Right lobe of liver (tissue), 6 donors: ENCODE measurements around the gene EID3. TPM values are rescaled to one million over a fixed set of nuclear protein-coding genes. Genes with fewer than 3 reads are reported as not detected.
"Not testable (repeated sequence)": the region's sequence is repeated elsewhere in the genome, so short reads cannot be mapped to it uniquely, and the experiment has no call there.

Experiments used
- ATAC-seq, 4 donors: fragments of 200-7000 bp; cut with Tn5 transposase; one replicate each; pipeline ENCODE4 v1.9.1; 2020; ENCODE audit warnings: mild to moderate bottlenecking in 4 of 4, moderate library complexity in 4 of 4
- DNase-seq, 3 donors: peaks; one replicate each; pipeline ENCODE4 v3.0.0-alpha.2; 2020
- H3K27ac ChIP-seq, 3 donors: fragments of 200-600 bp; one replicate each; pipeline ENCODE4 v1.8.0; 2022
- H3K27me3 ChIP-seq, 2 donors: fragments of 200-600 bp; one replicate each; pipeline ENCODE4 v1.8.0; 2022
- H3K36me3 ChIP-seq, 4 donors: fragments of 200-600 bp; sonication (generic) in 1 of 4; one replicate each; pipeline versions ENCODE4 v1.5.1 to v1.8.0; 2017 to 2022; ENCODE audit warnings: control low read depth in 1 of 4
- H3K4me1 ChIP-seq, 4 donors: fragments of 200-600 bp; sonication (generic) in 1 of 4; one replicate each; pipeline versions ENCODE4 v1.5.1 to v1.8.0; 2017 to 2022; ENCODE audit warnings: control low read depth in 1 of 4
- H3K4me3 ChIP-seq, 3 donors: fragments of 200-600 bp; one replicate each; pipeline ENCODE4 v1.8.0; 2022
- H3K9me3 ChIP-seq, 4 donors: fragments of 200-600 bp; sonication (generic) in 1 of 4; one replicate each; pipeline versions ENCODE4 v1.5.1 to v1.8.0; 2017 to 2022; ENCODE audit warnings: control low read depth in 1 of 4
- POLR2A ChIP-seq: fragments of 450-650 bp; IDR thresholded peaks from one replicate; pipeline ENCODE4 v1.6.1; 2017; ENCODE audit warnings: antibody characterized with exemption, mild to moderate bottlenecking
- WGBS: methylation state at CpG from one replicate; pipeline ENCODE4 v1.1.6; 2018; ENCODE audit warnings: low coverage, low lambda C conversion rate; ENCODE audit not compliant: insufficient coverage; ENCODE audit errors: missing lambda C conversion rate; 5-methylcytosine and 5-hydroxymethylcytosine counted together
- intact Hi-C, 2 donors: fragments of 100-400 bp; cut with DNase I; formaldehyde crosslinking; loops; one replicate each; pipeline versions ENCODE4 v1.11.2 to v1.14.1; 2022
- total RNA-seq, 6 experiments: library from RNA; depleted of rRNA in 2 of 6; stranded (reverse); fragments of >200 nt in 2 of 6; fragmentation: NEBNext Ultra II Directional in 3 of 6; extraction: Animal tissue kit (Norgen Biotek cat#: 25700) in 3 of 6; gene quantifications; one replicate each; pipeline versions ENCODE4 v1.1.0 to v1.2.4, GENCODE V29; 2016 to 2023
- TF ChIP-seq, protein P1 (sequence below), 4 donors: fragments of 200-600 bp in 3 of 4; fragments of 450-650 bp in 1 of 4; IDR thresholded peaks; one replicate each; pipeline versions ENCODE4 v1.5.1 to v1.8.0; 2016 to 2022; ENCODE audit warnings: antibody characterized with exemption in 4 of 4, mild to moderate bottlenecking in 2 of 4
- donor health status: DM: no; HTN: yes; CAD: no.
- donor health status: DM: no; HTN: no; CAD: no.
- donor health status: DM: no; HTN: no; CAD: no.
- donor health status: DM: no; HTN: yes; CAD: no.
- donor health status: DM: no; HTN: yes; CAD: no.

Gene EID3
- total RNA-seq, 6 experiments from 2014 or later = 1.1 to 7.3 (median 1.4) TPM

DNA sequence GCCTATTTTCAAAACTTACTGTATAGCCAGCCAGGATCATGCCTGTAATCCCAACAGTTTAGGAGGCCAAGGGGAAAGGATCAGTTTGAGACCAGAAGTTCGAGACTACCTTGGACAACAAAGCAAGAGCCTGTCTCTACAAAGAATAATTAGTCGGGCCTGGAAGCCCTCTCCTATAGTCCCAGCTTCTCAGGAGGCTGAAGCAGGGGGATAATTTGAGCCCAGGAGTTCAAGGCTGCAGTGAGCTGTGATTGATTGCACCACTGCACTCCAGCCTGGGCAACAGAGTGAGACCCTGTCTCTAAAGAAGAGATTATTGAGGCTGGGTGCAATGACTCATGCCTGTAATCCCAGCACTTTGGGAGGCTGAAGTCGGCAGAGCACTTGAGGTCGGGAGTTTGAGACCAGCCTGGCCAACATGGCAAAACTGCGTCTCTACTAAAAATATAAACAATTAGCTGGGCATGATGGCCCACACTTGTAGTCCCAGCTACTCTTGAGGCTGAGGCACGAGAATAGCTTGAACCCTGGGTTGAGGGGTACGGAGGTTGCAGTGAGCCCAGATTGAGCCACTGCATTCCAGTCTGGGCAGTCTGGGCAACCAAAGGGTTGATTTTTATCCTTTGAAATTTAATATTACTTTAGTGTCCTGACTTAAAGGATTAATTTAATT, 14.1 kb downstream of the EID3 start:
- Histone ChIP-seq H3K9me3 (no peaks in the 10 kb centered on the region), H3K36me3 (peaks cover 0 to 100% (median 51%) of the 10 kb centered on the region in 4 donors), H3K4me3 (no peak overlapping the region), H3K27ac (no peak overlapping the region), H3K27me3 (no peaks in the 10 kb centered on the region), H3K4me1 (no peaks in the 10 kb centered on the region)
- 90% methylated on average over 3 of the region's 7 CpGs for whole genome bisulfite sequencing
- no peak for TF ChIP-seq POLR2A
- TF ChIP-seq, protein P1, sequence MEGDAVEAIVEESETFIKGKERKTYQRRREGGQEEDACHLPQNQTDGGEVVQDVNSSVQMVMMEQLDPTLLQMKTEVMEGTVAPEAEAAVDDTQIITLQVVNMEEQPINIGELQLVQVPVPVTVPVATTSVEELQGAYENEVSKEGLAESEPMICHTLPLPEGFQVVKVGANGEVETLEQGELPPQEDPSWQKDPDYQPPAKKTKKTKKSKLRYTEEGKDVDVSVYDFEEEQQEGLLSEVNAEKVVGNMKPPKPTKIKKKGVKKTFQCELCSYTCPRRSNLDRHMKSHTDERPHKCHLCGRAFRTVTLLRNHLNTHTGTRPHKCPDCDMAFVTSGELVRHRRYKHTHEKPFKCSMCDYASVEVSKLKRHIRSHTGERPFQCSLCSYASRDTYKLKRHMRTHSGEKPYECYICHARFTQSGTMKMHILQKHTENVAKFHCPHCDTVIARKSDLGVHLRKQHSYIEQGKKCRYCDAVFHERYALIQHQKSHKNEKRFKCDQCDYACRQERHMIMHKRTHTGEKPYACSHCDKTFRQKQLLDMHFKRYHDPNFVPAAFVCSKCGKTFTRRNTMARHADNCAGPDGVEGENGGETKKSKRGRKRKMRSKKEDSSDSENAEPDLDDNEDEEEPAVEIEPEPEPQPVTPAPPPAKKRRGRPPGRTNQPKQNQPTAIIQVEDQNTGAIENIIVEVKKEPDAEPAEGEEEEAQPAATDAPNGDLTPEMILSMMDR (IDR thresholded peaks at IDR 0.05) = no peak
- DNase-seq (no peak), ATAC-seq (no peak)
- intact Hi-C loops = no loop called here

DNA sequence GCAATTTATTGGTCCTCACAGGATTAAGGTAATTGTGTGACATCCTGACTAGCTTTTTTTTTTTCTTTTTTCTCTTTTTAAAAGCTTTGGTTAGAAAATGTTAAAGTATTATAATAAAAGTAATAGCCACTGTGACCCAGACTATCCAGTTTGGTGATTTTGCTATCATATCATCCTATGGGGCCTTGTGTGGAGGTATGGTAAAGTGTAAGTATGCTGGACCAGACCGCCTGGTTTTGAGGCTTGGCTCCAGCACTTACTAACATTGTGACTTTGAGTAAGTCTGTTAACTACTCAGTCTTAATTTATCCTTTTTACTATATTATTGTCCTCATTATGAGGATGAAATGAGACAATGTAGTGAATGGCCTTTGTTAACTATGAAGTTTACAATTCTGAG, 15.5 kb downstream of the EID3 start:
- H3K4me1 ChIP-seq = no peaks in the 10 kb centered on the region
- DNase-seq (no peak), ATAC-seq (no peak)
- H3K27ac ChIP-seq = no peak overlapping the region
- intact Hi-C loops = no loop called here
- 100% methylated on average over 1 of the region's 1 CpG for WGBS
- no peak overlapping the region for H3K4me3 ChIP-seq
- TF ChIP-seq POLR2A = no peak
- TF ChIP-seq, protein P1 (IDR thresholded peaks at IDR 0.05) = no peak
- peaks cover 0 to 86% (median 44%) of the 10 kb centered on the region in 4 donors for H3K36me3 ChIP-seq
- H3K9me3 ChIP-seq = no peaks in the 10 kb centered on the region
- H3K27me3 ChIP-seq = no peaks in the 10 kb centered on the region

DNA sequence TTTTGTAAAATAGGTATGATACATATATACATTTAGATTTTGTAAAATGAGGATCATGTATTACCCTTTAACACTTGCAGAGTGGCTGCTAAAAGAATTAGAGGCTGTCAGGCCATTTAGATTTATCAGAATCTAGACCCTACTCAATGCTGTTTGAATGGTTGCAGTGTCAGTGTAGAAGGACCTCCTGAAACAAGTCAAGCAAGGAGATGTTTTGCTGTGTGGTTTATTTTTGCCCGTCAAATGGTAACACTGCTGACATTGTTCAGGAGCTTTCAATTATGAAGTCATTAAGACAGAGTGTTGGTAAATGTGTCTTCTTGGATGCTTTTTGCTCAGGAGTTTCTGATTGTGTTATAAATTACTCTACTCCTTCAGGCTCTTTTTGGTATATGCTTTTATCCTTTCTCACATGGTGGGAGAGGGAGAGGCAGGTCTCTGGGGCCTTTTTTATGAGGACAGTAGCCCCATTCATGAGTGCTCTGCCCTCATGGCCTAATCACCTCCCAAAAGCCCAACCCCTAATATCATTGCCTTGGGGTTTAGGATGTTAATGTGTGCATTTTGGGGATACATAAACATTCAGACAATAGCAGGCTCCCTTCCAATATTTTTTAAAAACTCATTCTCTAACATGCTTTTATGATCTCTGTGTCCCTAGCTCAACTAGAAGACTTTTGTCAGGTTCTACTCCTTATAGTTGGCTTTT, 16.5 kb downstream of the EID3 start:
- no peaks in the 10 kb centered on the region for H3K9me3 ChIP-seq
- H3K36me3 ChIP-seq = peaks cover 0 to 83% (median 41%) of the 10 kb centered on the region in 4 donors
- no peaks in the 10 kb centered on the region for H3K4me1 ChIP-seq
- H3K4me3 ChIP-seq = no peak overlapping the region
- TF ChIP-seq POLR2A = no peak
- 80% methylated on average over 1 of the region's 1 CpG for WGBS
- intact Hi-C loops = no loop called here
- ATAC-seq (no peak), DNase-seq (no peak)
- no peak overlapping the region for H3K27ac ChIP-seq
- H3K27me3 ChIP-seq = no peaks in the 10 kb centered on the region

DNA sequence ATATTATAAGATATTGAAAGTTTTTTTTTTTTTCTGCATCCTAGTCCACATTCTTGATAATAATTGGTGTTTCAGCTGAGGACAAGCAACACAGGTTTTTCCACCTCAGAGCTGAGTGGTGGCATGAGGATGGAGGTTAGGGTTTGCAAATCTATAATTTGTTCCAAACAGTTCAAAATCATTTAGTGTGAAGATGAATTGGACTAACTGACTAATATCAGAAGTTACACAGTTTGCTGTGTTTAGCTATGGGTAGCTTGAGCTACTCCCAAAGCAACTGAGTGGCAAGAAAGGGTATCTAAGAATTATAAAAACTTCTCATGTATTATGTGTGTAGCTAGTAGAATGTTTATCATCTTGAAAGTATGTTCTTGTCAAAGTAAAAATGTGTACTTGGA, 17.1 kb downstream of the EID3 start:
- H3K27ac ChIP-seq = no peak overlapping the region
- intact Hi-C loops = no loop called here
- H3K4me3 ChIP-seq = no peak overlapping the region
- no peak for TF ChIP-seq POLR2A
- TF ChIP-seq, protein P1 (IDR thresholded peaks at IDR 0.05) = no peak
- DNase-seq = no peak
- no peaks in the 10 kb centered on the region for H3K9me3 ChIP-seq
- no peaks in the 10 kb centered on the region for H3K27me3 ChIP-seq
- H3K4me1 ChIP-seq = no peaks in the 10 kb centered on the region
- ATAC-seq = no peak
- H3K36me3 ChIP-seq = peaks cover 0 to 83% (median 40%) of the 10 kb centered on the region in 4 donors

DNA sequence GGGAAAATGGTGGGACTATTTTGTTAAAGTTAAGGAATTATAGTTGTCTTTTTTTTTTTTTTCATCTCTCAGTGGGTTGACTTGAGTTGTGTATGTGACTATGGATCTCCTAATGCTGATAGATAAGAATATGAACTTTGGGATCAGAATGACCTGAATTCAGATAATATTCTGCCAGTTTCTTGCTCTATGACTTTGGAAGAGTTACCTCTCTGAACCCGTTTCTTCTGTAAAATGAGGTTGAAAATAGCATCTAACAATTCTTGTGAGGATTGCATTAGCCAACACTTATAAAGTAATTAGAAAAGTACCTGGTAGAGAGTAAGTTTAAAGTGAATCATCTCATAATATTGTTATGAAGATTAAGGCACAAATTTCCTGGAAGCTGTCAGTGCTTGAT, 18.4 kb downstream of the EID3 start:
- TF ChIP-seq, protein P1 (IDR thresholded peaks at IDR 0.05) = no peak
- H3K4me1 ChIP-seq = no peaks in the 10 kb centered on the region
- WGBS = 100% methylated on average over 1 of the region's 1 CpG
- DNase-seq (no peak), ATAC-seq (no peak)
- intact Hi-C loops = no loop called here
- H3K4me3 ChIP-seq = no peak overlapping the region
- no peaks in the 10 kb centered on the region for H3K9me3 ChIP-seq
- peaks cover 0 to 83% (median 45%) of the 10 kb centered on the region in 4 donors for H3K36me3 ChIP-seq
- H3K27me3 ChIP-seq = no peaks in the 10 kb centered on the region
- no peak overlapping the region for H3K27ac ChIP-seq

DNA sequence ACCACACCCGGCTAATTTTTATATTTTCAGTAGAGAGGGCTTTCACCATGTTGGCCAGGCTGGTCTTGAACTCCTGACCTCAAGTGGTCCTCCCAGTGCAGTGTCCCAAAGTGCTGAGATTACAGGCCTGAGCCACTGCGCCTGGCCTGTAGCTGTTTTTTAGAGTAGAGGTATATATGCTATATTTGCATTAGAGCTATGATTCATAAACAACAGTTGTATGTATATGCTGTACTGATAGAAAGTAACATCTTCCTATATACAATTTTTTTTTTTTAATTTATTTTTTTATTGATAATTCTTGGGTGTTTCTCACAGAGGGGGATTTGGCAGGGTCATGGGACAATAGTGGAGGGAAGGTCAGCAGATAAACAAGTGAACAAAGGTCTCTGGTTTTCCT, 19.0 kb downstream of the EID3 start:
- intact Hi-C loops = not testable (repeated sequence)
- 100% methylated on average over 1 of the region's 2 CpGs for WGBS

More for the DNA sequence above, 19.0 kb downstream of the EID3 start:
- ATAC-seq, H3K9me3 ChIP-seq, H3K4me1 ChIP-seq, DNase-seq, H3K4me3 ChIP-seq, H3K27me3 ChIP-seq, H3K27ac ChIP-seq: not testable (repeated sequence)
- H3K36me3 ChIP-seq = peaks cover 0 to 83% (median 50%) of the 10 kb centered on the region in 4 donors
